HG03196 (cell line): ENCODE measurements around the gene NUP210.

Experiments used
- ATAC-seq: cut with Tn5 transposase; IDR thresholded peaks from one replicate; pipeline ENCODE4 v1.9.1; 2021; ENCODE audit not compliant: unreplicated experiment

Gene NUP210

DNA sequence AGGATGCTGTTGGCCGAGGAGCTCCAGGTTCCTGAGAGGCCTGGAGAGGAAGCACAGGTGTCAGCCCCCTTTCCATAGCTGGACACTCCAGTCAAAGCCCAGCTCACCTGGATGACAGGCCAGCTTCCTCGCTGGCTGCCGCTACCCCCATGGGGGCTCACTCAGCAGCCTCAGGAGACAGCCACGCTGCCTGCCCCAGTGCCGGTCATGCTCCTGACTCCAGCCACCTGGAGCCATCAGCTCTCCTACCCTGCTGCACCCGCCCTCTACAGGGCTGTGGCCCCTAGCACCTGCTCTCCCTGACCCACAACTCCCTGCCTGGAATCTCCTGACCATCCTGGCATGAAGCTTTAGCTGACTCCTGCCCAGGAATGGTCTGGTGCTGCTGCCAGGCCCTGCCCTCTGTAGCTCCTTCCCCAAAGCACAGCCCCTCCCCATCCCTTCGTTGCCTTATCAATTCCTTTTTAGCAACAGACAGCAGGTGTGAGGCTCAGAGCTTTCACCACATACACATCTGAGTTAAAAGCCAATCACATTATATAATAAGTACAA lies 94.2 kb downstream of the NUP210 start:
- ATAC-seq: no peak

- no peak for ATAC-seq
Observed at GRCh38 chr3:13324835-13325501, 95.2 kb downstream of the NUP210 start.

DNA sequence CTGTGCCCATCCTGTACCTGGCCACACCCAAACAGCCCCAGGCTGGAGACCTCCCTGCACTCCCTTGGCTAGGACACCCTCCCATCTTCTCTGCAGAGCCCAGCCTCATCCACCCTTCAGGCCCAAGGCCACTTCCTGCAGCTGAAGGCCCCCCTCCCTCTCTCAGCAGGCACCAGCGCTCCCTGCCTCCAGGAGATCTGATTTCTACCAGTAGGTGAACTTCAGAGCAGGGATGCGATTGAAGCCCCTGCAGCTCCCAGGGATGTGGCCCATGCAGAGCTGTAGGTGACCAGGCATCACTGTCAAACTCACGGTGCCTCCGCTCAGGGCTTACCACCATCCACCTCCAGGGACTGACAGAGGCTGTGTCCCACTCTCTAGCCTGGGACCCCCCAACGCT lies 96.3 kb downstream of the NUP210 start:
- no peak for ATAC-seq

DNA sequence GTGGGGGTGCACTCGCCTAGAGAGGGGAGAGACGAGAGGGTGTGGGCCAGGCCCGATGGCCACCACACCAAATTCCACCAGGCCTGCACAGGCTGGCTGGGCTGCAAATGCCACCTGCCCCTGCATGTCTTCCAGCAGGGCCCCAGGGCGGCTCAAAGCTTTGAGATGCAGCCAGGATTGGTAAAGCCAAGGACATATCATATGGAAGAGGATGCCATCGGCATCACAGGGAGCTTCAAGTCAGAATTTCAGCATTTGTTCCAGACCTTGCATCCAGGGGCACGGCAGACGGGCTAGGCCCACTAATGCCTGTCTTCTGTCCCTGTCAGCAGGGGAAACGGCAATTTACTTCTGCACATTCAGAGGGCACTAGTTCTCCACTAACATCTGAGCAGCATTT lies 97.8 kb downstream of the NUP210 start:
- no peak for ATAC-seq

- no peak for ATAC-seq
Observed at GRCh38 chr3:13319564-13320220, 100.4 kb downstream of the NUP210 start.

DNA sequence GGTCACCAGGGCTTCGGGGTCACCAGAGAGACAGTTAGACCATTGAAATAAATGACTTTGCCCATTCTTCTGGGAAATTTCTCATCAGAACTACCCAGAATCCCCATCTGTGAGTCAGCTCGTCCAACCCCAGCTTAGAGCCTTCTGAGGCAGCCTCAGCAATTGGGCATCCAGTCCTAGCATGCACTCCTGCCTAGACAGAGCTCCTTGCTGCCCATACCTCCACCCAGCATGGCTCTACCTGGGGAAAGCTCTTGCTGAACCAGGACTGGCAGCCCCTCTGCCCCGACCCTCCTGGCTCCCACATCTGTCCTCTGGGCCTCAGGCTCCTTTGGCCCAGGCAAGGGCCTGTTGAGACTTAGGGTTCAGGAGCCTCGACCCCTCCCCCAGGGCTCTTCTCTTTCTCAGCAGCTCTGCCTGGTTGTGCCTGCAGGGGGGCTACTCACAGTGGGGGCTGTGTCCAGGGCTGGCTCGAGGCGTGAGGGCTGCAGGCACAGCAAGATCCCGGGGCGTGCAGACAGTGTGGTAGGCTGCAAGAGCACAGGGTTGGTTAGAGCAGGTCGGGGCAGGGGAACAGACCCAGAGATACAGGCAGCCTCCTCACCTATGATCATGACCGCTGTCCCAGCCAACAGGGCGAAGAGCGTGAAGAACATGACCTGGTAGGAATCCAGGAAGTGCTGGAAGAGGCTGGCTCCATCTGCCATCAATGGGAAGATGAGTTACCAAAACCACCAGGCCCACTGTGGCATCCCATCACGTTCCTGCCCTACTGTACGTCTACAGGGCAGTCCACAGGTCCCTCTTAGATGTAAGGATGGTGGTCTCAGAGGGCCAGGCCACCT lies 101.3 kb downstream of the NUP210 start:
- ATAC-seq: no peak

GRCh38 chr3:13317596-13318320 lies 102.4 kb downstream of the NUP210 start:
- no peak for ATAC-seq

DNA sequence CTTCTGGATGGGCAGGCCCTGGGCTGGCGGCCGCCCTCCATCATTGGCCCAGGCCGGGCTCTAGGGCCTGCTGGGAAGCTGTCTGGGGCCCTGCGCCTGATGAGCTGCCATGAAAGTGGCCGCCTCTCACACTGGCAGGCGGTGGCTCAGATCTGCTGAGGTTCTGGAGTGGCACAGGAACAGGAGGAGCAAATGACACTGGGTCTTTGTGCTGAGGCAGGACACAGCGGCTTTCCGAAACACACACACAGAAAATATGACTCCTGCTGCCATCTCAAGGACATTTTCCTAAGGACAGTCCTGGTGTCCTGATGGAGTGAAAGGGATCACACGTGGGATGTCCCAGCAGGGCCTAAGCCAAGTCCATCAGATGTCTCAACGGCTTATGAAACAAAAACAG lies 103.5 kb downstream of the NUP210 start:
- ATAC-seq: no peak

GRCh38 chr3:13314877-13315276 lies 105.2 kb downstream of the NUP210 start:
- no peak for ATAC-seq

- ATAC-seq: no peak
Observed at GRCh38 chr3:13313813-13314212, 106.3 kb downstream of the NUP210 start.

- ATAC-seq: no peak
Observed at GRCh38 chr3:13309004-13309403, 111.1 kb downstream of the NUP210 start.

DNA sequence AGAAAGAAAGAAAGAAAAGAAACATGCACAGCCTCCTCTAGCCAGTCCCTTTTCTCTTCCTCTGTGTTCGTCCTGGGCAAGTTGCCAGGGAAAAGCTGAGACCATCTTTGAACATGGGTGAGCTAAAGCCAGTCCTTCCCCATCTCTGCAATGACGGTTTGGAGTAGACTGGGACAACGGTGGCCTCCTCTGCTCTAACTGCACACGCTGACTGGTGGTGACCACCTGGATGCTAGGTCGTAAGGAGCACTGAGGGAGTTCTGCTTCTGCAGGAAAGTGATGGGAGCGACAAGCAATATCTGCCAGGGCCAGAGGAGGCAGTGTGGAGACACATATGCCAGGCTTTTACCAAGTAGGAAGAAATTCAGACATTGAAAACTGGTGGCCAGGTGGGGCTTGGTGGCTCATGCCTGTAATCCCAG lies 111.7 kb downstream of the NUP210 start:
- no peak for ATAC-seq

GRCh38 chr3:13307041-13307440 lies 113.1 kb downstream of the NUP210 start:
- ATAC-seq: no peak

- ATAC-seq: no peak
Observed at GRCh38 chr3:13305623-13306022, 114.5 kb downstream of the NUP210 start.

DNA sequence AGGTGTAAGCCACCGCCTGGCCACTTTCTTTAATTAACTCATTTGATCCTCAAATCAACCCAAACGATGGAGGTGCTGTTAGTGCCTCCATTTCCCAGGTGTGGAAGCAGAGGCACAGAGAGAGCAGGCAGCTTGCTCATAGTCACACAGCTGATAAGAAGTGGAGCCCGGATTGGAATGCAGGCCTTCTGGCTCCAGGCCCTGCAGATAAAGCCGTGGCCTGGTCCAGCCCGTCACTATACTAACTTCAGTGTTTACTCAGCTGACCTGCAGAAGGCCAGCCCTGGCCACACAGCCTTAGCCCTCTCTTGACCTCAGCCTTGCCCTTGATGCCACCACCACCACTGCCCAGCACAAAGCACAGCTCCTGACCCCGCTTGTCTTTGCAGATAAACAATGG lies 116.7 kb downstream of the NUP210 start:
- no peak for ATAC-seq

DNA sequence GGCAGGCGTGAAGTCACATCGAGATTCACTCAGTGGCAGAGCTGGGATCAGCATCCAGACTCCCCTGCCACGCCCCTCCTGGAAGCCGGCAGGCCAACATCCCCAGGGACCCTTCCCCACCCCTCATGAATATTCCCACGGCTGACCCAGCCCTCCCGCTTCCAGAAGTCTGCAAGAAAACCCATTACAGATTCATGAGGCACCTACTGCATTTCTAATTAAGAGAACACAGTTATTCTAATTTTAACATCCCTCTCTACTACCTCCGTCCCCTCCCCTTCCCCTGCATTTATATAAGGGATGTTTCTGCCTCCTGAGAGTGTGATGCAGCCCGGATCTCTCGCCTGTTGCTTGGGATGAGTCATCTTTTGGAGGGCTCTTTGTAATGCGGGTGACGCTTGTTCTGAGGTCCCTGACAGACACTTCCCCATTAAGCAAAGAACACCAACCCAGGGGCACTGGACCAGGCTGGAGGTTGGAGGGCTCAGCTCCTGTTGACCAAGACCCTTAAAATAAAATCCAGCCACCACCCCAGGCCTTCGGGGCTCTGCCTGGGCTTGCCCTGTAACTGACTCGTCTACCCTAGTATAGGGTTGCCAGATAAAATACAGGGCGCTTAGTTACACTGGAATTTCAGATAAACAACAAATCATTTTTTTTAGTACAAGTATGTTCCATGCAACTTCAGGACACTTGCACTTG lies 118.7 kb downstream of the NUP210 start:
- ATAC-seq: peak; percentile 73

GRCh38 chr3:13300546-13301285 lies 119.4 kb downstream of the NUP210 start:
- no peak for ATAC-seq

DNA sequence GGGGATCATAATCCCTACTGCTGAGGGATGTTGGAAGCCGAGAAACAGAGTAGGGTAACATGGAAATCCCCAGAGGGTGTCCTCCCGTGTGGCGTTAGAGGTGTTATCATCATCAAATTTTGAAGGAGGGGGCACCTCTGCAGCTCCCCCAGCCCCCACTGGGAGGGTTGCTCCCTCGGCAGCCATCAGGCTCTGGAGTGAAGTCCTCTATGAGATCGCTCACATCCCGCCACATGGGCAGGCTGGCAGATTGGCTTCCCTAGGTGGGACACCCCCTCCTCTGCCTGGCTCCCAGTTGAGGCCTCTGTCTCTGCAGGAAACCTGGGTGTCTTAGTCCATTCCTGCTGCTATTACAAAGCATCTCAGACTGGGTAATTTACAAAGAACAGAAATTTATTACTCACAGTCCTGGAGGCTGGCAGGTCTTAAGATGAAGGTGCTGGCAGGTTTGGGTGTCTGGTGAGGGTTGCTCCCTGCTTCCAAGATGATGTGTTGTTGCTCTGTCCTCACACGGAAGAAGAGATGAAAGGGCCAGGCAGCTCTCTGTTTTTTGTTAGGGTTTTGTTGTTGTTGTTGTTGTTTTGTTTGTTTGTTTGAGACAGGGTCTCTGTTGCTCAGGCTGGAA lies 120.5 kb downstream of the NUP210 start:
- no peak for ATAC-seq

GRCh38 chr3:13296662-13297061 lies 123.5 kb downstream of the NUP210 start:
- no peak for ATAC-seq
